CD1c-positive myeloid dendritic cell (primary cell): ENCODE data around the gene SHISA9.

Experiments used
- DNase-seq: peaks from one replicate; pipeline ENCODE4 v3.0.0-alpha.2; 2016; ENCODE audit errors: extremely low spot score

Gene SHISA9

DNA sequence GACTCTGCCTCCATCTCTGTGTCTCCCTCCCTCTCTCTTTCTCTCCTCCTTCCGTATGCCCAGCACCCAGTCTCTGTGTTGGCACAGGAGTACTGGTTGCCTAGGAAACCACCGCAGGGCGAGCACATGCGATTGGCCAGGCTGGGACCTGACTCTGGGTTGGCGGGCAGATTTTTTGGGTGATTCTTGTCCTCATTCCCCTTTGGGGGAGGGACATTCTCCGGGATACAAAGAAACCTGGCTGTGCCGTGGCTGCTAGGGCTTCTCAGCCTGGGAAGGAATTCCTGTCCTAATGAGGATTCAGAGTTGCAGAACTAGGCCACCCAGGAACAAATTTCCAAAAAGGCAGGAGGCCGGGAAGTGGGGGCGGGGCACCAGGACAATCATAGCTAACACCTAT, 168.9 kb downstream of the SHISA9 start:
- no peak for DNase-seq

DNA sequence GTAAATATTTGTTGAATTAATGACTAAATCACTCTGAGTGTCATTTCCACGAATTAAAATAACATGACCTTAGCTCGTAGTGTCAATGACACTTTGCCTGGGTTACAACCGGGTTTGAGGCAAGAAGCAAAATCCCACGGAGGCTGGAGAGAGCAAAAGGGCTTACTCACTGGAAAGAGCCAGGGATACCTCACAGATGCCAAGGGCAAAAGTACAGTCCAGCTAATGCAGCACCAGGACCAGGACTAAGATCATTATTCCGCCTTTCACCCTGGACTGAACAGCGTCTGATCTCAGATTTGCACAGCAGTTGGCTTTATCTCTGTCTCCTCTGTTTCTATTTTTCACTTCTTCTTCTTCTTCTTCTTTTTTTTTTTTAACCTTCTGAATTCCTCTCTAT, 175.5 kb downstream of the SHISA9 start:
- DNase-seq = no peak

DNA sequence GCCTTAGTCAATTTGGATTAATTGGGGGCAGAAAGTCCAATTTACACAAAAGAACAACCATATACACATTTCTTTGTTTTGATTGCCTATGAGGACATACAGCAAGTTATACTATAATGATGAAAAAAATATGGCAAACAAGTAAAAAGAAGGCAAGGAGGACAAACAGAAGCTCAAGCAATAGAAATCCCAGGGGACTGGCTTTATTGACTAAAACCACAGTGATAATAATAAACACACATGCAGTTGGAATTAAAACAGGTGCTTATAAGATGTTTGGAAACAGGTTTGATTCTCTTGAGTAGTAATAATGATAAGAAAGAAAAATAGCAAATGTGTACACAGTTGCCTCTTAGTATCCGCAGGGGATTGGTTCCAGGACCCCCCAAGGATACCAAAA, 176.4 kb downstream of the SHISA9 start:
- no peak for DNase-seq

DNA sequence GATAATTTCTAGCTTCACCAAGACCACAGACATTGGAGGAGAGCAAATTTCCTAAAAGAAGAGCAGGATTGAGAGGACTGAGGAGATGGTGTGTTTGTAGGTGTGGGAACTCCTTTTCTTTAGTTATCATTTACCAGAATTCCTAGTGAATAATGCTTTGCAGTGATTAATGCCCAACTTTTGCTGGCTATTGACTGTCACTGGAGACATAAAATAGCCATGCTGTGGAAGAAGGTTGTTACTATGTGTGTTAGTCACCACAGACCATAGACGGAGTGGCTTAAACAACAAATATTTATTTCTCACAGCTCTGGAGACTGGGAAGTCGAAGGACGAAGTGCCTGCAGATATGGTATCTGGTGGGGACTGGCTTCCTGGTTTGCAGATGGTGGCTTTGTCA, 179.1 kb downstream of the SHISA9 start:
- DNase-seq = no peak

DNA sequence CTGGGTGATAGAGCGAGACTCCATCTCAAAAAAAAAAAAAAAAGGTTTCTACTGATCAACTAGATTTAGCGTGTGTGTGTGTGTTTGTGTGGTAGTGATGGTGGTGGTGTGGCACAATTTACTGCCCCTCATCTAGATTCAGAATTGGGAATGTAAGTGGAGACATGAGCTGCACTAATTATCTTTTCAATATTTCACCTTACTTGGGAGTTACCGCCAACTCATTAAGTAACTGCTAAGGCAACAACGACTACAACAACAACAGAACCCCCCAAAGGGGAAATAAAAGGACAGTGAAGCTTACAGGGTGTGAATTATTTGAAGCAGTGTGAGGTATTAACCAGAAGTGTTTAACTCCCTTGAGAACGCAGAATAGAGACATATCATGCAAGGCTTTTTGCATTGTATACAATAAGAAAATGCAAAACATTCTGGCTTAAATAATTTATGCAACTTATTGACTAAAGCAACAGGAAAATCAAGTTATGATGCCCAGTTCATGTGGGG, 180.5 kb downstream of the SHISA9 start:
- no peak for DNase-seq

DNA sequence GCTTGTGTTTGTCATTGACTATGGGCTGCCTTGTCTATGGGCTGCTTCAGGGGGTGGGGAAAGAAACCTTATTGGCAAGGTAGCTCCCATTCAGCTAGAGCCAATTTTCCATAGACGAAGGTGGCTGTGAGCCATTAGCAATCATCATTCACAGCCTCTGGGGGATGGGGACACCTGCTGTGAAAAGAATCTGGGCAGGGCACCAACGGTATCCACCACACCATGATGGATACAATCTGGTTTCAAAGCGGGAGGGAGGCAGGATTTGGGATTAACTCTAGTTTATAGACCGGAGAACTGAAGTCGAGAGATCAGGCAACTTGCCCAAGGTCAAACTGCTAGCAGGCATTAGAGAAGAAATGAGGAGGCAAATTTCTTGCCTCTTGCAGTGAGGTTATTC, 182.3 kb downstream of the SHISA9 start:
- DNase-seq = no peak

DNA sequence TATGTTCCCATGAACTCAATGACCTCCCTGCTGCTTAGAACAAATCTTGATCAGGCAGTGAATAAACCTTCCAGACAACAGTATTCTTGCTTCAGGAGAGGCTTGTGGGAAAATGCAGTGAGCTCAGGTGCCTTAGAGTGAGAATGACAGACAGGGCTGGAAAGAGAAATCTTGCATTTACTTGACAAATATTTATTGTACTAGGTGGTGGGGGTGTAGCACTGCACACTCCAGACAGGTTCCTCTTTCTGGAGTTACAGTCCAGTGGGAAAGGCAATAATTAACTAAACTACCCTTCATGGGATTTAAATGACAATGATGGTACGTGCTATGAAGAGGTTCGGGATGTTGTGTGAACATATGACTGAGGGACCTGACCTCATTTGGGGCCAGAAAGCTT, 182.9 kb downstream of the SHISA9 start:
- DNase-seq = no peak

DNA sequence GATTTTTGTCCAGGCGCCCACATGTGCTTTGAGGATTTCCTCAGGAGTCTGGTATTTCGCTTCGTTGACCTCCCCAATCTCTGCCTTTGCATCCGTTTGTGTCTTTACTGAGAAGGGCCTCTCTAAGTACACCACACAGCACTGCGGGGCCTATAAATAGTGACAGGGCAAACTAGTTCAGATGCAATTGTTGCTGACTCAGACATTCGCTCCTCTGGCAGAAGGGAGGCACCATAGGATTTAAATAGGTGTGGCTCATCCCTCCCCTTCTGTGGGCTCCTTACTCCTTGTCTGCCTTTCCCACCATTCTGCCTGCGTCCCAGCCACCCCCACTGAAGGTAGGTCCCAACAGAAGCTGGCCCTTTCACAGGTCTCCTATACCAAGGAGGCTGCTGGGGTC, 192.3 kb downstream of the SHISA9 start:
- no peak for DNase-seq

DNA sequence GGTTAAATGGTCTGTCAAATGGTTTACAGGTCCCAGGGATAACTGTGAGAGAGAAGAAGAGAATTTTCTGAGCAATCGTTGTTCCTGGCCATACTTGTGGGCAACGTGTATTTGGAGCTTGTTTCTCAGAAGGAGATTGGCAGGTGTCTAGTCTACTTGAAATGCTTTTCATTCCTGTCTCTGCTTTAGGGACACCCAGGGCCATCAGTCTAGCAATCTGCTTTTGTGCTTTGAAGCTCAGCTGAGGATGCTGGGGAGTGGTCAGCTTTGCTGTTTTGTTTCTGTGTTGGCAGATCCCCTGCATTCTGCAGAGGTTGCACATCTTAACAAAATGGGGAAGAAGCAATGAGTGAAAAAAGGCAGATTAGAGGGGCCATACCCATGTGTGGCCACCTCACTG, 193.7 kb downstream of the SHISA9 start:
- DNase-seq = no peak

DNA sequence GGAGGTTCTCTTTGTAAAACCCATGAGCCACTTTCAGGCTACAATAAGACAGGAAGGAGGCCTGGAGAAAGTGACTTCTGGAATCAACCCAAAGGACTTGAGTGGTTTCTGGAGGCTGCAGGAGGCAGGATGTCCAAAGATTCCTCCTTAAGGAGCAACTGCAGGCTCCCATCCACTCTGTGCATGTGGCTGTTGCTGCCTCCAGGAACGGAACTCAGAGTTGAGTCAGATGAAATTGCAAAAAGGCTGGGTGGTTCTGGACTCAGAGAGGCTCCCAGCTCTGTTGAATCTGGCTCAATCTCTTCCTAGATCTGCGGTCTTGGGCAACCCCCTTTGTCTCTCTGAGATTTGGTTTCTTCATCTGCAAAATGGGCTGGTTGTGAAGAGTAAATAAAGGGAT, 197.1 kb downstream of the SHISA9 start:
- DNase-seq = no peak

DNA sequence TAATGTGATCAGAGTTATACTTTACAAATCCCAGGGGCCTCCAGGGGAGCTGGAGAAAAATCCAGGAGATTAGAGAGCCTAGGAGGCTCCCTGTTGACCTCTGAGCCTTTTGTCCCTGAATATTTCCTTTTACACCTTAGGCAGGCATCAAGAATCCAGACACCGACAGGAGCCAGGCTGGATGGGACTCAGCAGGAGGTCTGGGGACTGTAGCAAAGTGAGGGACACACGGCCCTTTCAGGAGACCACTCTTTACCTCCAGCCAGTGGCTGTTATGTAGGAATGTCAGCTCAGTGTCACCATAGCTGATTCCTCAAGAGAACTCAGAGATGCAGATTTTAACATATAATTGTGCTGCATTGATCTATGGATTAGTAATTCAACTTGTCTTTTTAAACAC, 198.4 kb downstream of the SHISA9 start:
- DNase-seq = no peak

DNA sequence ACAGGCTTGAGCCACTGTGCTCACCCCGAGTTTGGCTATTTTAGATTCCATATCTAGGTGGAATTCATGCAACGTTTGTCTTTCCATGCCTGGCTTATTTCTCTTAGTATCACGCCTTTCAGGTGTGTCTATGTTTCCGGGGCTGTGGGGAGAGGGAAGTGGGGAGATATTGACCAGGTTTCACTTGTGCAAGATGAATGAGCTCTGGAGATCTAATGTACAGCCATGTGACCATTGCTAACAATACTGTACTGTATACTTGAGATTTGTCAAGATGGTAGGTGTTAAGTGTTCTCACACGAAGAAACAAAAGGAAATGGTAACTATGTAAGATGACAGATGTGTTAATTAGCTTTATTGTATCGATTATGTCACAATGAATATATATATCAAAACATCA, 199.6 kb downstream of the SHISA9 start:
- DNase-seq = no peak

DNA sequence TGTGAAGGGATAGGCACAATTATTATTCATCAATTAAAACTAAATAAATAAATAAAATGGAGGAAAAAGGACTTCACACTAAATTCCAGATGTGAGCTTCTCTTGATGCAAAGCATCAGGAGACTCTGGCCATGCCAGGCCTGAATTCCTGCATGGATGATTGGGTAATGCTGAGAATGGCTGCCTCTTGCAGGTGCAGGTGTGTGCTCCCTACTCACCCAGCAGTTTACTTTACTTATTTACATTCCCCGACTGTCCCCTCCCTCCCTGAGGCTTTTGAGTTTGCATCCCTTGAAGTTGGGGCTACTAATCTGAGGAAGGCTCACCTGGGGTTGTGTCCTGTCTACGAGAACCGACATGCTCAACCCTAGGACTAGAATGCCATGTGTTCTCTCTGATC, 200.4 kb downstream of the SHISA9 start:
- no peak for DNase-seq

DNA sequence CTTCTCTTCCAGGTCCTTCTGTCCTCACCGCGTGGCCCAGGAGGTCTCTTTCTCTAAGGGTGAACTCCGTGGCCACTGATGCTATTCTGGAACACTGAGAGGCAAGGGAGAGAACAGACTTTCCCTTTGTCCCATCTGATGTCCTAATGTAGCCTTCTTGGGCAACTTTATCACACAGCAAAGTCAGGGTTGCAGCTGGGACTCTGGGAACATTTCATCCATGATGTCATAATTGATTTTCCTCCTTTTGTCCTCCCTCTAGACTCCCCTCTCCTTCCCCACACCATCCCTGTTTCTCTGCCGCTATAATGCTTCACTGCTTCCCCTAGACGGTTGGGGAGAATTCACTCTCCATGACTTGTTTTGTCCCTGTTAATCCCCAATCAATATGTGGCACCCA, 201.0 kb downstream of the SHISA9 start:
- DNase-seq = no peak

DNA sequence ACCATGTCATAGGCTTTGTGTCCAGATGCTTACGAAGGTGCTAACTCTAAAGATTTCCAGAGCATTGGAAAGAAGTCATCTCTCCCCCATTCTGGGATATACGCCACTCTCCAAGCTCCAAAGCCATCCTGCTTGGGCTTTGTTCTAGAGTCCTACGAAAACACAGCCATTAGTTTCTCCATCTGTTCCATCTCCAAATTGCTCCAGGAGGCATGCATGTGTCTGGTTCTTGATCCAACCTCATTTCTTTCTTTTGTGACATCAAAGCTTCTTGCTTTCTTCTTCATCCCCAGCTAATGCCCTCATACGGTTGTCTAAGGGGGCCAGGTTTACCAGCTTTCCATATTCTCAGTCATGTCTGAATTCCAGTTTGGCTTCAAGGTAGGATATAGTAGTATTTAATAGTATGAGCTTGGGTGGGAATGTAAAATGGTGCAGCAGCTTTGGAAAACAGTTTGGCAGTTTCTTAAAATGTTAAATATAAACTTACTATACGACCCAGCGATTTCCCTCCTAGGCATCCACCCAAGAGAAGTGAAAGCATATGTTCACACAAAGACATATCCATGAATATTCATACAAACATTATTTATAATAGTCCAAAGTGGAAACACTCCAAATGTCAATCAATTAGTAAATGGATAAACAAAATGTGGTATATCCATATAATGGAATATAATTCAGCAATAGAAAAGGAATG, 202.6 kb downstream of the SHISA9 start:
- no peak for DNase-seq

DNA sequence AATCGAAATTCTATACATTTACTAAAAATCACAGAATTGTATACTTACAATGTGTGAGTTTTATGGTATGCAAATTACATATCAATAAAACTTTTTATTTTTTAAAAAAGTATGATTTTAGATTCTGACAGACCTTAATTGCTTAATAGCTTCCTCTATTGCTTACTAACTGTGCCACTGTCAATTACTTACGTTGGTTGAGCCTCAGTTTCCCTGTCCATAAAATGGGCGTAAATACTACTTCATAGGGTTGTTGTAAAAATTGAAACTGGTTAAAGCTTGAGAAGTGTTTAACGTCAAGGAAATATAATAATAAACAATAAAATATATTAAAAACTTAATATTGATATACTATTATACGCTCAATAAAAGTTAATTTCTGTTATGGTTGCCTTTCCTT, 203.4 kb downstream of the SHISA9 start:
- DNase-seq = no peak

DNA sequence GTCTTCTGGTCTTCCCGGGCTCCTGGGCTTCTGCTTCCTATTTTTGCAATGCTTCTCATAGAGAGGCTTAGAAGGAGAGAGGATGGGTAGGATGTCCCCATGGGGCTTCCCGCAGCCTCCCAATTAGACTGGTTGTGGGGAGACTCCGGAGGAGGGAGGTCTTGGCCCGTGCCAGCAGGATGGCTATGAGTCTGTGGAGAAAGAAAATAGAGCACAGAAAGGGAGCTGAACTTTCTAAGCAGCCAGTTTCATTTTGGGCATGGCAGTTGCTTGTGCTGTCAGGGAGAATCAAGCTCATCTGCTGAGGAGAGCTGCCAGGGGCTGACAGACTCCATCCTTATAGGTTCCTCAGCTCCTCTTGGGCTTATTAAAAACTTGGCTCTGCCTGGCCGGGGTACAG, 204.0 kb downstream of the SHISA9 start:
- DNase-seq = no peak

DNA sequence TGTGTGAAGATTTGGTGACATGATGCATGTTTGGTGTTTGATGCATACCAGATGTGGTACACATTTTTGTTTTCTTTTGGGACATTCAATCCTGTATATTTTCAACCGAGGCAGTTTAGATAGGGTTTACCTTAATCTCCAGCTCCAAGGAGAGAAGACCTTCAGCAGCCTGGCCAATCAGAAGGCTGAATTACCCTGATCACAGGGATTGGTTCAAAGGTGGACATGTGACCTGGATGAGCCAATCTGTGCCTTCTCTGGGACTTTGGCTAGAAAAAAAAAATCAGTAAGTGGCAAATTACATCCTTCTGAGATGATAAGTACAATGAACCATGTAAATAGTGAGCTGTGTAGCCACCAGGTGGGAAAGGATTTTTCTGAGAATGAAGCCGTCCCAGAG, 205.1 kb downstream of the SHISA9 start:
- no peak for DNase-seq

DNA sequence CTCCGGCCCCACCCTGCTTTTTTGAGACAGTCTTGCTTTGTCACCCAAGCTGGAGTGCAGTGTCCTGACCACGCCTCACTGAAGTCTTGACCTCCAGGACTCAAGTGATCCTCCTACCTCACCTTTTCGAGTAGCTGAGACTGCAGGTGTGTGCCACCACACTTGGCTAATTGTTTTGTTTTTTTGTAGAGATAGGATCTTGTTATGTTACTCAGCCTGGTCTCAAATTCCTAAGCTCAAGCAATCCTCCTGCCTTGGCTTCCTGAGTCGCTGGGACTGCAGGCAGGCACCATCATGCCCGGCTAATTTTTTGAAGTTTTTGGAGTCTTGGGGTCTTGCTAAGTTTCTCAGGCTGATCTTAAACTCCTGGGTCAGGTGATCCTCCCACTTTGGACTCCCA, 206.7 kb downstream of the SHISA9 start:
- DNase-seq = no peak

DNA sequence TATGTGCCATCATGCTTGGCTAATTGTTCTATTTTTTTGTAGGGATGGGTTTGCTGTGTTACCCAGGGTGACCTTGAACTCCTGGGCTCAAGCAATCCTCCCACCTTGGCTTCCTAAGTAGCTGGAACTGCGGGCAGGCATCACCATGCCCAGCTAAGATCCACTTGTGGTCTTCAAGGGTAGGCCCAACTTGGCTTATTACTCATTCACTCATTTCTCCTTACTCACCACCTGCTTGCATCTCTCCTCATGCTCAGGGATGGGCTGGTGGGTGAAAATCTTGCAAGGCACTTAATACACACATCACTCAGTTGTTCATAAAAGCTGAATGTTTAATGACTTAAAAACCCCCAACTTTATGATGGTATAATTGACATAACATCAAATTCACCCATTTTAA, 207.8 kb downstream of the SHISA9 start:
- no peak for DNase-seq

DNA sequence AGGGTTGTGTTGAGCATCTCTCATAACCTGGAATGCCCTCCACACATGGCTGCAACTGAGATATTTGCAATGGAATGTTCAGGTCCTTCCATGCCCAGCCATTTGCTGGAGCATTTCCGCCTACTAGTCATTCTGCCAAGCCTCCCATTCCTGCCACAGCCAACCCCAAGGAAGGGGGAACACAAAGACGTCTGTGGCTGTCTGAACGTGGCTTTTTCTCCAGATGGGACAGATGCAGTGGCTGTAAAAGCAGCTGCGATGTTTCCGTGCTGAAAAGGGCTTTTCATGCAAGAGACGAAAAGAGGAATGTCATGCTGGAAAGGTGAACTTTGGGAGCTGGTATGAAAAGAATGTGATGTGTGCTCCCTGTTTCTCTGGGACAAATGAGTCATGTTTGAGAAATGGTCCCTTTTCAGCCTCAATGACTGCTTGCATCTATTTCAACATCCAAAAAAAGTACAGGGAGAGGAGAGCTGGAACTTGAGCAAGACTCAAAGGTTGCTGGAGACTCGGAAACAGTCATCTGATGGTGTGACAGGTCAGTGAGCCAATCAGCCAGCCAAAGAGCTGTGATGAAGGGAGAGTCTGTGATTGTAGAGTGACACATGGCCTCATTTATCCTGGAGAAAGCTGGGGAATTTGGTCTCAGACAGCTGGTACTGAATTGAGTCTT, 208.9 kb downstream of the SHISA9 start:
- no peak for DNase-seq

DNA sequence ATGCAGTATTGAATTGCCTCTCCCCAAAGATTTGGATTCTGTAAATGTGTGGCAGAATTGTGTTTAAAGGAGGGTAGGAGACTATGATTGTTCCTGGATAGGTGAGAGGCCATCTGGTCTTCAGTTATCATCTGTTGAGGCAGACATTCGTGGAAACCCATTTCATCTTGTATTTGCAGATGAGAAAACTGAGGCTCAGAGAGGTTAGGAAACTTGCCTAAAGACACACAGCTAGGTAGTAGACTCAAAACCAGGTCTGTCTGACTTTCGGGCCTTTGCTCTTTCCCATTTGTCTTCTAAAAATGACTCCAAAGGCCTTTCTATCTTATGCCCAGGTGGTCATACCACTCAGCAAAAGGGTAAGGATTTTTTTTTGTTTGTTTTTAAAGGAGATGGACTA, 210.3 kb downstream of the SHISA9 start:
- DNase-seq = no peak

DNA sequence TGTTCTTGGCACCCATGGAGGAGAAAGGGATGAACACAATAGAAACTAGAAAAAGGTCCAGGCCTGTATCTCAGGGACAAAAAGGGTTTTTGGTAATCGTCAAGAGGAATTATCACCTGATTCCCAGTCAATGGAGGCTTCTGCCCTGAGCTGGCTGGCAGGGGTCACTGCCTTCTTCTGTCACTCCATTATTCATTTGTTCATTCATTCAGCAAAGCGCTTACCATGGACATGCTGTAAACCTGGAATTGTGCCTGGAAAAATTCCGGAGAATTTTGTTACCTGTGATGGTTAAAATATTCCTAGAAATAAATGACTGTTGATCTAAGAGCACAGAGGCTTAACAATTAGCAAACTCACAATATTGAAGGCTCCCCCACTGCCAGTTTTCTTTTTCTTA, 212.3 kb downstream of the SHISA9 start:
- no peak for DNase-seq

DNA sequence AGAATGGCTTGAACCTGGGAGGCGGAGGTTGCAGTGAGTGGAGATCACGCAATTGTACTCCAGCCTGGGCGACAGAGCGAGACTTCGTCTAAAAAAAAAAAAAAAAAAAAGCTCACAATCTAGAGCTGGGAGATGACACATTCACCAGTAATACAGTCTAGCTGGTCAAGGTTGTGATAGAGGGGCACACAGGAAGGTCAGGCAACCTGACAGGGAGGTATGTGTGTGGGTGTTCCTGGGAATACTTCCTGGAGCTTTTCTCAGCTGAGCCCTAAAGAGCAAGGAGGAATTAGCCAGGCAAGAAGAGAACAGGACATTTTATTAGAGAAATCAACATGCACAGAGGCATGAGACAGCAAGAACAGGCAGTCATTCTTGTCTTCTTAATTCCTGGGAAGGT, 216.7 kb downstream of the SHISA9 start:
- DNase-seq = no peak
